K562 (cell line): ENCODE data around the gene HOXC10. TPM values are rescaled to one million over a fixed set of nuclear protein-coding genes. Genes with fewer than 3 reads are reported as not detected.

ENCODE experiments used
- ATF6 ChIP-seq: sonication (generic); formaldehyde crosslinking; IDR thresholded peaks from 2 replicates; pipeline ENCODE4 v1.4.0; 2020; ENCODE audit warnings: mild to moderate bottlenecking, missing genetic modification reagents
- BRF1 ChIP-seq: IDR thresholded peaks from 3 replicates; pipeline ENCODE4 v1.6.1; 2011; ENCODE audit warnings: borderline replicate concordance, mild to moderate bottlenecking; ENCODE audit not compliant: insufficient read length; ENCODE audit errors: extremely low read depth
- BRF2 ChIP-seq: IDR thresholded peaks from 3 replicates; pipeline ENCODE4 v1.6.1; 2011; ENCODE audit warnings: borderline replicate concordance, mild to moderate bottlenecking; ENCODE audit not compliant: insufficient read length, insufficient read depth
- CBX5 ChIP-seq: IDR thresholded peaks from 2 replicates; pipeline ENCODE4 v1.6.1; 2014; ENCODE audit warnings: low read depth, borderline replicate concordance
- CTCF ChIP-seq, 3 experiments: IDR thresholded peaks in 2 of 3; conservative IDR thresholded peaks in 1 of 3; 2 replicates each; pipeline ENCODE4 v1.5.1; 2011 to 2012; ENCODE audit warnings: low read length in 3 of 3, mild to moderate bottlenecking in 3 of 3, control low read depth in 2 of 3, improper control_type of control experiment in 1 of 3, inconsistent platforms in 1 of 3, low read depth in 1 of 3, mixed read lengths in 1 of 3, moderate library complexity in 1 of 3; ENCODE audit not compliant: insufficient read depth in 2 of 3
- DACH1 ChIP-seq: fragments of 450-650 bp; IDR thresholded peaks from 2 replicates; pipeline ENCODE4 v1.6.1; 2018; ENCODE audit not compliant: partially characterized antibody
- DIDO1 ChIP-seq: fragments of 450-650 bp; IDR thresholded peaks from 2 replicates; pipeline ENCODE4 v1.6.1; 2016; ENCODE audit warnings: low read depth, missing biosample characterization, missing genetic modification characterization
- EP400 ChIP-seq: fragments of 450-650 bp; IDR thresholded peaks from 2 replicates; pipeline ENCODE4 v1.6.1; 2017; ENCODE audit warnings: antibody characterized with exemption, mild to moderate bottlenecking, moderate library complexity
- IRF9 ChIP-seq: fragments of 450-650 bp; IDR thresholded peaks from 2 replicates; pipeline ENCODE4 v1.6.1; 2016; ENCODE audit warnings: missing biosample characterization, missing genetic modification characterization
- KHSRP ChIP-seq: fragments of 450-650 bp; IDR thresholded peaks from 2 replicates; pipeline ENCODE4 v1.6.1; 2017
- NBN ChIP-seq: fragments of 450-650 bp; IDR thresholded peaks from 2 replicates; pipeline ENCODE4 v1.6.1; 2016; ENCODE audit warnings: low read depth, mild to moderate bottlenecking
- PHF21A ChIP-seq: fragments of 450-650 bp; IDR thresholded peaks from 2 replicates; pipeline ENCODE4 v1.6.1; 2017; ENCODE audit warnings: low read depth, borderline replicate concordance
- POLR3G ChIP-seq: IDR thresholded peaks from 2 replicates; pipeline ENCODE4 v1.6.1; 2011; ENCODE audit not compliant: insufficient read length, insufficient replicate concordance; ENCODE audit errors: extremely low read depth
- PTBP1 ChIP-seq: fragments of 200-400 bp; formaldehyde crosslinking; IDR thresholded peaks from 2 replicates; pipeline ENCODE4 v1.6.1; 2017; ENCODE audit warnings: low read depth, low read length
- PYGO2 ChIP-seq: fragments of 450-650 bp; IDR thresholded peaks from 2 replicates; pipeline ENCODE4 v1.6.1; 2016; ENCODE audit warnings: mild to moderate bottlenecking, missing genetic modification characterization, moderate library complexity, missing compliant biosample characterization
- RBM14 ChIP-seq: fragments of 200-400 bp; formaldehyde crosslinking; IDR thresholded peaks from 2 replicates; pipeline ENCODE4 v1.6.1; 2018; ENCODE audit warnings: low read depth, mild to moderate bottlenecking, low read length, moderate library complexity, borderline replicate concordance; ENCODE audit not compliant: insufficient read depth
- RUNX1 ChIP-seq: sonication (generic); IDR thresholded peaks from 2 replicates; pipeline ENCODE4 v1.6.1; 2016; ENCODE audit warnings: antibody characterized with exemption, low read depth
- SNIP1 ChIP-seq: fragments of 450-650 bp; IDR thresholded peaks from 2 replicates; pipeline ENCODE4 v1.7.1; 2017; ENCODE audit warnings: low read depth, mild to moderate bottlenecking
- SREBF1 ChIP-seq: fragments of 150-350 bp; IDR thresholded peaks from 2 replicates; pipeline ENCODE4 v1.6.1; 2014; ENCODE audit warnings: antibody characterized with exemption, low read depth, low read length, borderline replicate concordance
- SRSF1 ChIP-seq: fragments of 200-400 bp; formaldehyde crosslinking; IDR thresholded peaks from 2 replicates; pipeline ENCODE4 v1.6.1; 2017; ENCODE audit warnings: mild to moderate bottlenecking, low read depth, low read length, moderate library complexity
- U2AF1 ChIP-seq: fragments of 200-400 bp; formaldehyde crosslinking; optimal IDR thresholded peaks from 2 replicates; pipeline ENCODE3; 2017; ENCODE audit warnings: mild to moderate bottlenecking, low read depth, low read length, moderate library complexity
- ZBTB1 ChIP-seq: sonication (generic); formaldehyde crosslinking; IDR thresholded peaks from 2 replicates; pipeline ENCODE4 v1.8.1; 2023; ENCODE audit warnings: missing genetic modification reagents, low read depth, mild to moderate bottlenecking, borderline replicate concordance
- ZNF184 ChIP-seq: sonication (generic); formaldehyde crosslinking; IDR thresholded peaks from 2 replicates; pipeline ENCODE4 v1.5.0; 2020; ENCODE audit warnings: missing genetic modification reagents
- ZNF778 ChIP-seq: fragments of 450-650 bp; formaldehyde crosslinking; IDR thresholded peaks from 2 replicates; pipeline ENCODE4 v1.4.0; 2020; ENCODE audit warnings: mild to moderate bottlenecking, moderate library complexity
- polyA plus RNA-seq, 8 experiments: library from polyadenylated mRNA; depleted of rRNA in 4 of 8; stranded (reverse) in 5 of 8; unstranded in 3 of 8; fragments of >200 nt; fragmentation: Nextera tagmentation in 2 of 8; fragmentation: Illumina TruSeq in 1 of 8; extraction: Ambion mirVana in 2 of 8; extraction: Trizol in 1 of 8; gene quantifications; 2 replicates each; pipeline versions ENCODE4 v1.2.1 to v1.2.3, GENCODE V29; 2011 to 2014; ENCODE audit warnings: inconsistent platforms in 1 of 8, missing spikeins in 1 of 8
- total RNA-seq, 7 experiments: library from RNA; depleted of rRNA in 6 of 7; stranded (reverse); fragments of >200 nt in 6 of 7; fragmentation: Illumina TruSeq in 2 of 7; extraction: Trizol in 2 of 7; gene quantifications; 2 replicates each; pipeline versions ENCODE4 v1.2.1 to v1.2.3, GENCODE V29; 2011 to 2021; ENCODE audit warnings: low replicate concordance in 1 of 7

The HOXC10 gene
- total and polyA plus RNA-seq, 9 of the 15 experiments (the other 6 are each of a cell fraction or from before 2014, with no cell fraction given): 0.13 to 0.77 (median 0.35) TPM; not detected in 2

- TF ChIP-seq CTCF (IDR thresholded peaks at IDR 0.05 in 2 of 3, conservative IDR thresholded peaks at IDR 0.05 in 1 of 3; ENCODE audit: insufficient read depth in 2 of 3, low read depth in 1 of 3, low read length in 3 of 3): no peak
- TF ChIP-seq EP400: peak; percentile 62; the same call in 1 of the 2 replicates
- TF ChIP-seq DIDO1 (tag): no peak
- TF ChIP-seq IRF9 (tag): no peak
- TF ChIP-seq ZBTB1 (CRISPR knock-in tag): no peak
- no peak for TF ChIP-seq SRSF1
- no peak for TF ChIP-seq BRF2
- no peak for TF ChIP-seq ZNF184
- peak; percentile 47; the same call in 1 of the 2 replicates for TF ChIP-seq NBN
- TF ChIP-seq U2AF1: no peak
- TF ChIP-seq ATF6: no peak
- no peak for TF ChIP-seq PTBP1
- no peak for TF ChIP-seq CBX5
- 0 out of 2 replicates have a peak, but pooled peaks have one; percentile 62 for TF ChIP-seq RBM14
- TF ChIP-seq SNIP1: no peak
- TF ChIP-seq ZNF778 (CRISPR knock-in tag): no peak
- no peak for TF ChIP-seq SREBF1
- no peak for TF ChIP-seq KHSRP
- no peak for TF ChIP-seq BRF1
- TF ChIP-seq PHF21A: no peak
- TF ChIP-seq PYGO2 (tag): no peak
- no peak for TF ChIP-seq RUNX1
- no peak for TF ChIP-seq POLR3G
- TF ChIP-seq DACH1: no peak
These were observed 33.0 kb downstream of the HOXC10 start (continued) for GRCh38 chr12:54017878-54018467.
